22Rv1 (cell line): ENCODE results near the gene PWWP2A.

Experiments
- H3K27ac ChIP-seq: fragments of 450-650 bp; 2 replicates; pipeline ENCODE4 v1.5.1; 2017
- CTCF ChIP-seq: fragments of 450-650 bp; IDR thresholded peaks from 2 replicates; pipeline ENCODE4 v1.5.1; 2017; ENCODE audit warnings: mild to moderate bottlenecking
- ZFX ChIP-seq: fragments of 450-650 bp; IDR thresholded peaks from 2 replicates; pipeline ENCODE4 v1.6.1; 2017; ENCODE audit warnings: antibody characterized with exemption, borderline replicate concordance

Gene PWWP2A

GRCh38 chr5:160084144-160084543 lies 35.1 kb downstream of the PWWP2A start:
- H3K27ac ChIP-seq = no peak overlapping the region
- TF ChIP-seq ZFX = no peak
- no peak for TF ChIP-seq CTCF

- TF ChIP-seq CTCF (no peak), ZFX (no peak)
- no peak overlapping the region for H3K27ac ChIP-seq
Observed at GRCh38 chr5:160083501-160083900, 35.7 kb downstream of the PWWP2A start.

GRCh38 chr5:160082614-160083500 lies 36.4 kb downstream of the PWWP2A start:
- TF ChIP-seq ZFX (no peak), CTCF (no peak)
- no peak overlapping the region for H3K27ac ChIP-seq

- H3K27ac ChIP-seq = no peak overlapping the region
- TF ChIP-seq CTCF (no peak), ZFX (no peak)
Observed at GRCh38 chr5:160081495-160081894, 37.8 kb downstream of the PWWP2A start.

GRCh38 chr5:160079753-160080152 lies 39.5 kb downstream of the PWWP2A start:
- no peak for TF ChIP-seq ZFX
- TF ChIP-seq CTCF = no peak
- no peak overlapping the region for H3K27ac ChIP-seq

GRCh38 chr5:160076997-160077396 lies 42.3 kb downstream of the PWWP2A start:
- H3K27ac ChIP-seq = no peak overlapping the region
- TF ChIP-seq ZFX = no peak
- TF ChIP-seq CTCF = no peak

GRCh38 chr5:160075073-160075472 lies 44.2 kb downstream of the PWWP2A start:
- TF ChIP-seq ZFX (no peak), CTCF (no peak)

More at GRCh38 chr5:160075073-160075472, 44.2 kb downstream of the PWWP2A start:
- H3K27ac ChIP-seq = no peak overlapping the region
